HepG2 (cell line): Measurements from ENCODE around the gene L3MBTL1. TPM values are rescaled to one million over a fixed set of nuclear protein-coding genes. Genes with fewer than 3 reads are reported as not detected.
A peak's percentile ranks its signal among the peaks of the same experiment; 100 is the strongest.

Experiments
- ARID4A ChIP-seq: sonication (generic); formaldehyde crosslinking; IDR thresholded peaks from 2 replicates; pipeline ENCODE4 v1.5.0; 2020; ENCODE audit warnings: mild to moderate bottlenecking, missing genetic modification reagents, borderline replicate concordance
- CAMTA2 ChIP-seq: sonication (generic); formaldehyde crosslinking; IDR thresholded peaks from 2 replicates; pipeline ENCODE4 v1.4.0; 2020; ENCODE audit warnings: mild to moderate bottlenecking, missing genetic modification reagents, borderline replicate concordance
- DR1 ChIP-seq: sonication (generic); formaldehyde crosslinking; IDR thresholded peaks from 2 replicates; pipeline ENCODE4 v1.8.0; 2021; ENCODE audit warnings: mild to moderate bottlenecking, missing genetic modification reagents, inconsistent platforms
- GTF3A ChIP-seq: sonication (generic); formaldehyde crosslinking; conservative IDR thresholded peaks from 2 replicates; pipeline ENCODE4 v1.4.0; 2020; ENCODE audit warnings: mild to moderate bottlenecking, missing genetic modification reagents
- KAT7 ChIP-seq: IDR thresholded peaks from 2 replicates; pipeline ENCODE4 v1.6.1; 2018; ENCODE audit warnings: borderline replicate concordance, missing compliant biosample characterization
- POLR2AphosphoS5 ChIP-seq: IDR thresholded peaks from 2 replicates; pipeline ENCODE4 v1.6.1; 2012; ENCODE audit warnings: low read depth, low read length
- RFXANK ChIP-seq: IDR thresholded peaks from 2 replicates; pipeline ENCODE4 v1.6.1; 2016
- SNAI1 ChIP-seq: sonication (generic); formaldehyde crosslinking; IDR thresholded peaks from 2 replicates; pipeline ENCODE4 v1.5.0; 2020; ENCODE audit warnings: mild to moderate bottlenecking, missing genetic modification reagents, borderline replicate concordance
- THAP8 ChIP-seq: sonication (generic); formaldehyde crosslinking; IDR thresholded peaks from 2 replicates; pipeline ENCODE4 v1.5.1; 2020; ENCODE audit warnings: missing genetic modification reagents, mild to moderate bottlenecking, borderline replicate concordance
- ZNF143 ChIP-seq: sonication (generic); formaldehyde crosslinking; IDR thresholded peaks from 2 replicates; pipeline ENCODE4 v1.4.0; 2020; ENCODE audit warnings: missing genetic modification reagents
- ZNF276 ChIP-seq: sonication (generic); formaldehyde crosslinking; IDR thresholded peaks from 2 replicates; pipeline ENCODE4 v1.4.0; 2020; ENCODE audit warnings: mild to moderate bottlenecking, low read depth, missing genetic modification reagents
- ZNF362 ChIP-seq: sonication (generic); formaldehyde crosslinking; IDR thresholded peaks from 2 replicates; pipeline ENCODE4 v1.4.0; 2020; ENCODE audit warnings: missing genetic modification reagents, mild to moderate bottlenecking, borderline replicate concordance
- polyA plus RNA-seq, 8 experiments: library from polyadenylated mRNA; depleted of rRNA in 3 of 8; stranded (reverse) in 7 of 8; unstranded in 1 of 8; fragments of >200 nt; fragmentation: Illumina TruSeq in 4 of 8; extraction: Trizol in 4 of 8; gene quantifications; 2 replicates each; pipeline versions ENCODE4 v1.2.1 to v1.2.3, GENCODE V29; 2011 to 2016; ENCODE audit warnings: low read depth in 4 of 8, missing spikeins in 1 of 8, mixed read lengths in 1 of 8; ENCODE audit not compliant: insufficient read depth in 1 of 8
- total RNA-seq, 5 experiments: library from RNA; depleted of rRNA; stranded (reverse); fragments of >200 nt; fragmentation: Illumina TruSeq; extraction: Trizol; gene quantifications; 2 replicates each; pipeline ENCODE4 v1.2.3, GENCODE V29; 2016; ENCODE audit warnings: low read depth in 1 of 5

The L3MBTL1 gene
- total and polyA plus RNA-seq, 2 of the 13 experiments (the other 11 are each of a cell fraction or from before 2014, with no cell fraction given) = 9.0 to 17.8 TPM

GRCh38 chr20:43507150-43508080 lies at the start of gene L3MBTL1 (continued):
- TF ChIP-seq ARID4A (CRISPR knock-in tag) = peak; percentile 86
- peak; percentile 97; the same call in 1 of the 2 replicates for TF ChIP-seq KAT7 (CRISPR knock-in tag)
- TF ChIP-seq RFXANK (CRISPR knock-in tag) = 0 out of 2 replicates have a peak, but pooled peaks have one; percentile 39
- 0 out of 2 replicates have a peak, but pooled peaks have one; percentile 24 for TF ChIP-seq THAP8 (CRISPR knock-in tag)
- TF ChIP-seq CAMTA2 = peak; percentile 86; the same call in 1 of the 2 replicates
- TF ChIP-seq ZNF276 (CRISPR knock-in tag) = peak; percentile 97
- TF ChIP-seq GTF3A = peak; percentile 97
- peak; percentile 46; the same call in 1 of the 2 replicates for TF ChIP-seq ZNF362 (CRISPR knock-in tag)
- TF ChIP-seq SNAI1 (CRISPR knock-in tag) = no peak
- TF ChIP-seq DR1 (CRISPR knock-in tag) = peak; percentile 71; the same call in 1 of the 2 replicates
- peak; percentile 65 for TF ChIP-seq POLR2AphosphoS5
- TF ChIP-seq ZNF143 = peak; percentile 45; the same call in 1 of the 2 replicates
